Measurements from ENCODE around the gene CABLES2. TPM values are rescaled to one million over a fixed set of nuclear protein-coding genes. Genes with fewer than 3 reads are reported as not detected.

The CABLES2 gene
- total RNA-seq, 2 donors from 2014 or later = 1.6 to 2.6 TPM

DNA sequence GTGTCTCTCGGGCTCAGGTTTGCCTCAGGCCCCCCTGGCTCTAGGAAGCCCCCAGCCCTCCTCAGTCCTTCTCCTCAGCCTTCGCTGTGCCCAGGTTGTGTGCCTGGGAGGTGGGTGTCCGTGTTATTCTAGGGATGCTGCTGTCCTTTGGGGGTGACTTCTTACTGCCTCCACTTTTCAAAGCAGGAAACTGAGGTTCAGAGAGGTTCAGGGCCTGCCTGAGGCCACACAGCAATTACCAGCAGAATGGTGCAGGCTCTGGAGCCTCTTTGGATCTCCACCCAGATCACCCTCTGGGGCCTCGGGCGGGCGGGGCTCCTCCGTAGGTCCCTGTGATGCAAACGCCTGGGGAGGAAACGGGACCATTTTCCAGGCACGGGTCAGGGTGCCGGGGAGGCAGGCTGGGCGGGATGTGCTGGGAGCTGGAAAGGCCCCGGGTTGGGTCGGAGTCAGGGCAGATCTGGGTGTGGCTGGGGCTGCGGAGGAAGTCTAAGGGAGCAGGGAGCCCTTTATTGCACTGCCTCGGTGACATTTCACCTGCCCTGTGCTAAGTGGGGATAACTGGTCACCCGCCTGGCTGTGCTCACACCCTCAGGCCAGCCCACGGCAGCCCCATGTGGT lies 45.5 kb upstream of the CABLES2 start:
- no peak for DNase-seq
- 61 to 67% methylated on average over 11 to 16 of the region's 18 CpGs for WGBS, 2 donors

GRCh38 chr20:62451970-62452369 lies 44.9 kb upstream of the CABLES2 start:
- DNase-seq = no peak
- no peaks in the 10 kb centered on the region for H3K9me3 ChIP-seq
- intact Hi-C loops (cut with DNase I) = no loop called here
- no peak for TF ChIP-seq POLR2A (IDR thresholded peaks at IDR 0.05)
- TF ChIP-seq, protein P1, sequence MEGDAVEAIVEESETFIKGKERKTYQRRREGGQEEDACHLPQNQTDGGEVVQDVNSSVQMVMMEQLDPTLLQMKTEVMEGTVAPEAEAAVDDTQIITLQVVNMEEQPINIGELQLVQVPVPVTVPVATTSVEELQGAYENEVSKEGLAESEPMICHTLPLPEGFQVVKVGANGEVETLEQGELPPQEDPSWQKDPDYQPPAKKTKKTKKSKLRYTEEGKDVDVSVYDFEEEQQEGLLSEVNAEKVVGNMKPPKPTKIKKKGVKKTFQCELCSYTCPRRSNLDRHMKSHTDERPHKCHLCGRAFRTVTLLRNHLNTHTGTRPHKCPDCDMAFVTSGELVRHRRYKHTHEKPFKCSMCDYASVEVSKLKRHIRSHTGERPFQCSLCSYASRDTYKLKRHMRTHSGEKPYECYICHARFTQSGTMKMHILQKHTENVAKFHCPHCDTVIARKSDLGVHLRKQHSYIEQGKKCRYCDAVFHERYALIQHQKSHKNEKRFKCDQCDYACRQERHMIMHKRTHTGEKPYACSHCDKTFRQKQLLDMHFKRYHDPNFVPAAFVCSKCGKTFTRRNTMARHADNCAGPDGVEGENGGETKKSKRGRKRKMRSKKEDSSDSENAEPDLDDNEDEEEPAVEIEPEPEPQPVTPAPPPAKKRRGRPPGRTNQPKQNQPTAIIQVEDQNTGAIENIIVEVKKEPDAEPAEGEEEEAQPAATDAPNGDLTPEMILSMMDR (IDR thresholded peaks at IDR 0.05) = no peak
- no peaks in the 10 kb centered on the region for H3K27me3 ChIP-seq
- no peak overlapping the region for H3K4me3 ChIP-seq
- no peak overlapping the region for H3K27ac ChIP-seq
- H3K4me1 ChIP-seq = no peaks in the 10 kb centered on the region
- 81 to 87% methylated on average over 3 of the region's 3 CpGs for WGBS, 2 donors
- ATAC-seq = no peak
- H3K36me3 ChIP-seq (replicated peaks in 1 of 2; ENCODE audit: insufficient read depth in 1 of 2, low read depth in 2 of 2) = no peaks in the 10 kb centered on the region

More for the DNA sequence above, 45.5 kb upstream of the CABLES2 start:
- no peak for TF ChIP-seq POLR2A (IDR thresholded peaks at IDR 0.05)
- TF ChIP-seq, protein P1 (IDR thresholded peaks at IDR 0.05) = no peak
- Histone ChIP-seq H3K9me3 (no peaks in the 10 kb centered on the region), H3K27me3 (no peaks in the 10 kb centered on the region), H3K4me3 (no peak overlapping the region), H3K4me1 (no peaks in the 10 kb centered on the region), H3K27ac (no peak overlapping the region), H3K36me3 (replicated peaks in 1 of 2; ENCODE audit: insufficient read depth in 1 of 2, low read depth in 2 of 2) (no peaks in the 10 kb centered on the region)
- intact Hi-C loops (cut with DNase I) = no loop called here
- ATAC-seq = no peak

GRCh38 chr20:62451156-62451767 lies 44.2 kb upstream of the CABLES2 start:
- DNase-seq (no peak), ATAC-seq (no peak)
- no peaks in the 10 kb centered on the region for H3K9me3 ChIP-seq
- H3K4me1 ChIP-seq = no peaks in the 10 kb centered on the region
- no peaks in the 10 kb centered on the region for H3K36me3 ChIP-seq (replicated peaks in 1 of 2; ENCODE audit: insufficient read depth in 1 of 2, low read depth in 2 of 2)
- whole genome bisulfite sequencing, 2 donors = 62% methylated on average over 5 to 9 of the region's 10 CpGs
- H3K27me3 ChIP-seq = no peaks in the 10 kb centered on the region
- intact Hi-C loops (cut with DNase I) = no loop called here
- TF ChIP-seq POLR2A (IDR thresholded peaks at IDR 0.05) = no peak
- TF ChIP-seq, protein P1 (IDR thresholded peaks at IDR 0.05) = no peak
- H3K27ac ChIP-seq = no peak overlapping the region
- no peak overlapping the region for H3K4me3 ChIP-seq

DNA sequence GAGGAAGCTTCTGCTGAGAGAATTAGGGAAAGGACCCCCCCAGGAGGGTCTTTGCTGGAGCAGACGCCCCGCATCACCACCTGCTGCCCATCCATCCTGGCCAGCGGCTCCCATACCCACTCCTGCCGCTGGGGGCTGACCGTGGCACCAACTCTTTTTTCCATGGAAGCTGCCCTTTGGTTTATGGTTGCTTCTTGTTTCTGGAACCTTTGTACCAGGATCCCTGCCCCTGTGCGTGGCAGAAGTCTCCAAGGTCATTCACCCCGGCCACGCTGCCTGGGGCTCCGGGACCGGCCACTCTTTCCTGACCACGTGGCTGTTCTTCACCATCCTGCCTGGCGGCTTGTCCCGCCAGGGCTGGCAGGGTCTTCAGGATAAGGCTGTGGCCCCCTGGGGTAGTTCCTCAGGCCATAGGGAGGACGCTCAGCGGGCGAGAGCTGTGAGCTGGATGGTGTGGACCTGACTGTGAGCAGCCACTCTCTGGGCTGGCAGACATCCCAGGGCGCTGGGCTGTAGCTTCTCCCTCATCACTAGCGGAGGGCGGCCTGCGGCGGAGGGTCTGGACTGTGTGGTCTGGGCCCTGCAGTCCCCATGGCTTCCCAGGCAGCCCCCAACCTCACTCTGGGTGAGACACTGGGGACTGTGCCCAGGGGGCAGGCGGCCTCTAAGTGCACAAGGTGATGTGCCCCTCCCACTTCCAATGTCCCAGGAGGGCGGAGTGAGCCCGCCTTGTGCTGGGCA lies 43.0 kb upstream of the CABLES2 start:
- H3K9me3 ChIP-seq = no peaks in the 10 kb centered on the region
- no peaks in the 10 kb centered on the region for H3K36me3 ChIP-seq (replicated peaks in 1 of 2; ENCODE audit: insufficient read depth in 1 of 2, low read depth in 2 of 2)
- intact Hi-C loops (cut with DNase I) = no loop called here
- 50 to 56% methylated on average over 16 to 24 of the region's 24 CpGs for WGBS, 2 donors
- H3K27me3 ChIP-seq = no peaks in the 10 kb centered on the region
- H3K4me1 ChIP-seq = no peaks in the 10 kb centered on the region
- TF ChIP-seq POLR2A (IDR thresholded peaks at IDR 0.05) = no peak
- TF ChIP-seq, protein P1 (IDR thresholded peaks at IDR 0.05) = peak in 3 of 7 experiments; percentile 7 to 31 (median 15)
- ATAC-seq (no peak), DNase-seq (no peak)
- H3K27ac ChIP-seq = no peak overlapping the region
- no peak overlapping the region for H3K4me3 ChIP-seq
